Common myeloid progenitor, CD34-positive (primary cell): ENCODE data around the gene PLXNA3.

ENCODE experiments used
- CTCF ChIA-PET: fragments of 350-600 bp; sonication (Branson Sonifier 250); formaldehyde crosslinking; loops from one replicate; lab custom pipeline; 2021; ENCODE audit warnings: antibody characterized with exemption; lab: Charles Lee
- POLR2A ChIA-PET: fragments of 350-600 bp; sonication (Branson Sonifier 250); formaldehyde crosslinking; loops from one replicate; lab custom pipeline; 2021; ENCODE audit warnings: antibody characterized with exemption; lab: Charles Lee
- DNase-seq, 3 donors: peaks; one replicate each; pipeline versions ENCODE4 v3.0.0 to v3.0.0-alpha.2; 2013
- H3K27ac ChIP-seq, 2 experiments: 1 replicate in 1 of 2; 2 replicates in 1 of 2; pipeline ENCODE4 v1.7.0; 2013; ENCODE audit warnings: inconsistent platforms in 2 of 2, low read length in 2 of 2, mild to moderate bottlenecking in 2 of 2, low read depth in 1 of 2, moderate library complexity in 1 of 2; ENCODE audit not compliant: severe bottlenecking in 2 of 2, insufficient read depth in 1 of 2, poor library complexity in 1 of 2
- H3K27me3 ChIP-seq, 5 experiments: replicated peaks in 2 of 5; 1 replicate in 3 of 5; 2 replicates in 2 of 5; pipeline versions ENCODE4 v1.6.1 to v1.7.0; 2013; ENCODE audit warnings: low read length in 4 of 5, mild to moderate bottlenecking in 2 of 5, moderate library complexity in 2 of 5, inconsistent platforms in 1 of 5; ENCODE audit not compliant: insufficient read depth in 5 of 5, control insufficient read depth in 4 of 5
- H3K36me3 ChIP-seq, 4 experiments: 1 replicate in 2 of 4; 2 replicates in 2 of 4; pipeline versions ENCODE4 v1.6.1 to v1.7.0; 2013; ENCODE audit warnings: low read length in 3 of 4, control low read depth in 1 of 4, mild to moderate bottlenecking in 1 of 4; ENCODE audit not compliant: control insufficient read depth in 4 of 4, insufficient read depth in 4 of 4
- H3K4me1 ChIP-seq, 4 experiments: 1 replicate in 3 of 4; 2 replicates in 1 of 4; pipeline versions ENCODE4 v1.6.1 to v1.7.1; 2013; ENCODE audit warnings: low read length in 3 of 4, mild to moderate bottlenecking in 3 of 4, control low read depth in 1 of 4, inconsistent platforms in 1 of 4, moderate library complexity in 1 of 4; ENCODE audit not compliant: control insufficient read depth in 4 of 4, insufficient read depth in 4 of 4; ENCODE audit errors: control extremely low read depth in 1 of 4
- H3K4me3 ChIP-seq, 7 experiments: 1 replicate in 4 of 7; 2 replicates in 3 of 7; pipeline versions ENCODE4 v1.5.1 to v1.7.0; 2013; ENCODE audit warnings: mild to moderate bottlenecking in 7 of 7, low read length in 6 of 7, moderate library complexity in 6 of 7, inconsistent platforms in 2 of 7, low read depth in 2 of 7, control low read depth in 1 of 7; ENCODE audit not compliant: insufficient read depth in 4 of 7, control insufficient read depth in 1 of 7; ENCODE audit errors: extremely low read depth in 1 of 7
- H3K9me3 ChIP-seq, 5 experiments: 1 replicate in 4 of 5; 2 replicates in 1 of 5; pipeline versions ENCODE4 v1.6.1 to v1.7.1; 2013; ENCODE audit warnings: low read length in 4 of 5, mild to moderate bottlenecking in 2 of 5, inconsistent platforms in 1 of 5, low read depth in 1 of 5, moderate library complexity in 1 of 5; ENCODE audit not compliant: control insufficient read depth in 4 of 5, insufficient read depth in 2 of 5; ENCODE audit errors: control extremely low read depth in 1 of 5
- WGBS: methylation state at CpG from one replicate; pipeline ENCODE4 v1.1.5; 2013; ENCODE audit not compliant: insufficient coverage; 5-methylcytosine and 5-hydroxymethylcytosine counted together

The PLXNA3 gene

GRCh38 chrX:154469880-154470279, 11.8 kb downstream of the PLXNA3 start:
- peaks cover 0 to 5% (median 0%) of the 10 kb centered on the region in 5 experiments for H3K9me3 ChIP-seq
- WGBS: 98% methylated on average over 18 of the region's 18 CpGs
- no peak for DNase-seq
- no peak overlapping the region for H3K27ac ChIP-seq
- peaks cover 0 to 7% (median 5%) of the 10 kb centered on the region in 4 experiments for H3K36me3 ChIP-seq
- ChIA-PET POLR2A (no interaction called here), CTCF (no interaction called here)
- H3K4me1 ChIP-seq: no peaks in the 10 kb centered on the region
- no peak overlapping the region for H3K4me3 ChIP-seq
- H3K27me3 ChIP-seq: no peaks in the 10 kb centered on the region

GRCh38 chrX:154470434-154470833, 12.4 kb downstream of the PLXNA3 start:
- peaks cover 0 to 5% (median 0%) of the 10 kb centered on the region in 5 experiments for H3K9me3 ChIP-seq
- H3K4me3 ChIP-seq: no peak overlapping the region
- H3K27me3 ChIP-seq: no peaks in the 10 kb centered on the region
- WGBS: over 99% methylated on average over 12 of the region's 14 CpGs
- DNase-seq: no peak
- ChIA-PET POLR2A (no interaction called here), CTCF (no interaction called here)
- no peak overlapping the region for H3K27ac ChIP-seq
- H3K36me3 ChIP-seq: peaks cover 0 to 7% (median 5%) of the 10 kb centered on the region in 4 experiments
- H3K4me1 ChIP-seq: no peaks in the 10 kb centered on the region

GRCh38 chrX:154470914-154471568, 13.0 kb downstream of the PLXNA3 start:
- Histone ChIP-seq H3K36me3 (peaks cover 0 to 6% (median 4%) of the 10 kb centered on the region in 4 experiments), H3K27ac (no peak overlapping the region), H3K9me3 (peaks cover 0 to 5% (median 0%) of the 10 kb centered on the region in 5 experiments), H3K27me3 (no peaks in the 10 kb centered on the region), H3K4me3 (no peak overlapping the region), H3K4me1 (no peaks in the 10 kb centered on the region)
- DNase-seq: no peak
- WGBS: 93% methylated on average over 20 of the region's 23 CpGs
- ChIA-PET CTCF (no interaction called here), POLR2A (no interaction called here)

- 91% methylated on average over 17 of the region's 23 CpGs for WGBS
- Histone ChIP-seq H3K27me3 (no peaks in the 10 kb centered on the region), H3K27ac (no peak overlapping the region), H3K4me1 (no peaks in the 10 kb centered on the region), H3K36me3 (peaks cover 0 to 4% (median 2%) of the 10 kb centered on the region in 4 experiments), H3K4me3 (no peak overlapping the region), H3K9me3 (peaks cover 0 to 5% (median 0%) of the 10 kb centered on the region in 5 experiments)
- no peak for DNase-seq
- POLR2A ChIA-PET: no interaction called here
- CTCF ChIA-PET: interaction anchor here (1.6 to 1.7 kb wide), 2 partner anchors 55 to 60 kb away, joined by 3 to 4 read pairs; no protein-coding TSS in a partner anchor
These were observed 14.0 kb downstream of the PLXNA3 start for GRCh38 chrX:154471839-154472684.

GRCh38 chrX:154472685-154473632, 14.9 kb downstream of the PLXNA3 start:
- peaks cover 0 to 2% (median 0%) of the 10 kb centered on the region in 4 experiments for H3K4me1 ChIP-seq
- H3K27me3 ChIP-seq: no peaks in the 10 kb centered on the region
- POLR2A ChIA-PET: interaction anchor here (0.6 kb wide), 1 partner anchor 110 kb away, joined by 3 read pairs; no protein-coding TSS in a partner anchor
- H3K9me3 ChIP-seq: peaks cover 0 to 5% (median 0%) of the 10 kb centered on the region in 5 experiments
- CTCF ChIA-PET: interaction anchor here (1.1 to 1.7 kb wide), 3 partner anchors 11 to 61 kb away, joined by 3 to 5 read pairs (median 4); no protein-coding TSS in a partner anchor
- H3K27ac ChIP-seq: no peak overlapping the region
- DNase-seq: no peak
- peaks cover 0 to 4% (median under 1%) of the 10 kb centered on the region in 4 experiments for H3K36me3 ChIP-seq
- H3K4me3 ChIP-seq: no peak overlapping the region
- WGBS: 81% methylated on average over 14 of the region's 28 CpGs

- WGBS: 86% methylated on average over 2 of the region's 7 CpGs
These were observed 15.6 kb downstream of the PLXNA3 start for GRCh38 chrX:154473683-154474082.

More at GRCh38 chrX:154473683-154474082, 15.6 kb downstream of the PLXNA3 start:
- Histone ChIP-seq H3K4me1 (peaks cover 0 to 5% (median 0%) of the 10 kb centered on the region in 4 experiments), H3K36me3 (peaks cover 0 to 4% (median under 1%) of the 10 kb centered on the region in 4 experiments), H3K4me3 (no peak overlapping the region), H3K9me3 (no peaks in the 10 kb centered on the region), H3K27me3 (no peaks in the 10 kb centered on the region), H3K27ac (no peak overlapping the region)
- POLR2A ChIA-PET: interaction anchor here (0.6 kb wide), 2 partner anchors 26 to 111 kb away, joined by 3 to 4 read pairs; no protein-coding TSS in a partner anchor
- CTCF ChIA-PET: interaction anchor here (1.1 to 1.7 kb wide), 2 partner anchors 12 to 53 kb away, joined by 4 to 5 read pairs; no protein-coding TSS in a partner anchor
- no peak for DNase-seq
